Measurements from ENCODE around the gene IMPACT. TPM values are rescaled to one million over a fixed set of nuclear protein-coding genes. Genes with fewer than 3 reads are reported as not detected.

The IMPACT gene, protein sequence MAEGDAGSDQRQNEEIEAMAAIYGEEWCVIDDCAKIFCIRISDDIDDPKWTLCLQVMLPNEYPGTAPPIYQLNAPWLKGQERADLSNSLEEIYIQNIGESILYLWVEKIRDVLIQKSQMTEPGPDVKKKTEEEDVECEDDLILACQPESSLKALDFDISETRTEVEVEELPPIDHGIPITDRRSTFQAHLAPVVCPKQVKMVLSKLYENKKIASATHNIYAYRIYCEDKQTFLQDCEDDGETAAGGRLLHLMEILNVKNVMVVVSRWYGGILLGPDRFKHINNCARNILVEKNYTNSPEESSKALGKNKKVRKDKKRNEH
- total RNA-seq, result 24.1 and 28.0 TPM in 2 replicates

DNA sequence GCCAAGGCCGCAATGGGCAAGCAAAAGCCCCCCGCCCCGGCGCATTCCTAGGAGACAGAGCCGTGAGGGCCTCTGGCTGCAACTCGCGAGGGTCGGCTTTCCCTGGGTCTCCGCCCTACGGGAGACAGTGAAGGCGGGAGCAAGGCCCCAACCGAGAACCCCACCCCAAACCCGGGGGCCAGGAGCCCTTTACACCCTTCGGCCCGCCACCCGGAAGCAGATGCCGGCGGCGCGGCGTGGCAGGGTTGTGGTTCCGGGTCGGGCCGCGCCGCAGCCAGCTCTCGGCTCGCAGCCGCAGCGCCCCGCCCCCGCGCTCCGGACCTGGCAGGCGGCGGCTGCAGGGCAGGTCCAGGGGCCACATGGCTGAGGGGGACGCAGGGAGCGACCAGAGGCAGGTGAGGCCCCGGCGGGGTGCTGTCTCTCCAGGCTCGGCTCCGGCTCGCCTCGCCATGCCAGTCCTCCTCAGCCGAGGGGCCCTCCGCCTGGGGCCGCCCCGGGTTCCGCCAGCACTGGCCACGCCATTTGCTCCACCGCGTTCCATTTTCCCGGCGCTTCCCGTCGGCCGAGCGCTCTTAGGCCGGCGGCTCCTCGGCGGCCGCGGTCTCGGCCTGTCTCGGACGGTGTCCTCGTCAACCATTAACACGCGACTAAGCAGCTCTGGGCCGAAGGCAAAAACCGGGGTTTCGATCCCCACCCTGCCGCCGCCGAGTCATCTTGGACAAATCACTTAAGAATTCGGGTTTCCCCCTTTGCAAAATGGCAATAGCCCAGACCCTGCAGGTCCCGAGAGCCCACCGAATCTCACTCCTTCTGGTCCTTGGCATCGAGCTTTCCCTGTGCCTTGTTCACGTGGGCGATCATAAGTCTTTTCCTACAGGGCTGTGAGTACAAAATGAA lies at the start of gene IMPACT:
TSS of gene IMPACT (plus strand) at position 273 of the 897 bp plus-strand sequence. CDS start at position 360, 87 bp downstream.

DNA sequence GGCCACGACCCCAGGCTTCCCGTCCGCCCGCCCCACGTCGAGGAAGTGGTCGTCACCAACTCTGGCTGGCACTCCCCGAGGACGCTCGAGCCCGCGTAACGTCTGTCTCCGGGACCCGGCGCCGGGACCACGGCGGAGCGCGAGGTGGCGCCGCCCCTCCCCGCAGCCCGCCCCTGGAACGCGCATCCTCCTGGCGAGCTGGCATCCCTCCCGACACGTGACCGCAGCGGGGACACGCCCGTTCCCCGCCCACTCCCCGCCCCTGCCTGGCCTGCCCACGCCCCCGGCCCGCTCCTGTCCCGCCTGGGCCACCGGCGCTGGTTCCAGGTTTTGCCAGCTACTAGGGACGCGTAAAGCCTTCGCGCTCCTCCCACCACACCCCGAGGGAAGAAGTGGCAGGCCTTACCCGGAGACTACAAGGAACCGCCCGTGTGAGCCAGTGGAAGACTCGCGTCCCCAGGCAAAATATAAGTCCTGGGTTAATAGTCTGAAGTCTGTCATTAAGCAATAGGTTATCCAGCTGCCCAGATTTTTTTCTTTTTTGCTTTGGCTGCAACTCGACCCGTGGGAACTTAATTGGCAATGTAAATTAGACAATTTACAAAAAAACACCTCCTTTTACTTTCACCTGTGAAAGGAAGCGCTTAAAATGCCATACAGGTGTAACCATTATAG lies 28.6 kb upstream of the IMPACT start, which contains the start of gene OSBPL1A:
TSS of gene OSBPL1A (minus strand) at position 131 of the 675 bp plus-strand sequence. CDS start 20,291 bp downstream, outside the sequence.

DNA sequence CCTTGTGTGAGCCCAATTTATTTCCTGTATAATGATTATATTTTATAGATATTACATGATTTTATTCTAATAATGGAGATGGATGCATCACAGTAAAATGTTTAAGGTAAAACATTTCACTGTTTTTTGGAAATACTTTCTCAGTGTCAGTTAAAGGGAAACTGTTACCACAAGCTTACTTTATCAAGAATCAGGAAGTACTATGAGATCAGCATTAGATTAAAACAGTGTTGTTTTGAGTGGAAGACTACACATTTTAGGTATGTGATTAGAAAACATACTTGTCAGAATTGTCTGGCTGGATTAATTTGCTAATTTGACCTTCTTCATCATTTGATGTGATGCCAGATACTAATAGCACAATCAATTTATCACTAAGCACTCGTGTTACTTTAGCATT lies 33.9 kb downstream of the IMPACT start, which contains the start of gene HRH4:
TSS of gene HRH4 (plus strand) at position 250 of the 400 bp plus-strand sequence. CDS start at position 342, 92 bp downstream.

Other genes with a start within 250 kb of the IMPACT start
- gene OSBPL1A, start 28.8 kb upstream of the IMPACT start, total RNA-seq, result 15.9 and 19.9 TPM in 2 replicates
- not detected in 2 replicates for gene HRH4, start 34.0 kb downstream of the IMPACT start, total RNA-seq

Measured in dermis lymphatic vessel endothelial cell (primary cell).